ENCODE data around the gene FGFRL1.

Gene FGFRL1

DNA sequence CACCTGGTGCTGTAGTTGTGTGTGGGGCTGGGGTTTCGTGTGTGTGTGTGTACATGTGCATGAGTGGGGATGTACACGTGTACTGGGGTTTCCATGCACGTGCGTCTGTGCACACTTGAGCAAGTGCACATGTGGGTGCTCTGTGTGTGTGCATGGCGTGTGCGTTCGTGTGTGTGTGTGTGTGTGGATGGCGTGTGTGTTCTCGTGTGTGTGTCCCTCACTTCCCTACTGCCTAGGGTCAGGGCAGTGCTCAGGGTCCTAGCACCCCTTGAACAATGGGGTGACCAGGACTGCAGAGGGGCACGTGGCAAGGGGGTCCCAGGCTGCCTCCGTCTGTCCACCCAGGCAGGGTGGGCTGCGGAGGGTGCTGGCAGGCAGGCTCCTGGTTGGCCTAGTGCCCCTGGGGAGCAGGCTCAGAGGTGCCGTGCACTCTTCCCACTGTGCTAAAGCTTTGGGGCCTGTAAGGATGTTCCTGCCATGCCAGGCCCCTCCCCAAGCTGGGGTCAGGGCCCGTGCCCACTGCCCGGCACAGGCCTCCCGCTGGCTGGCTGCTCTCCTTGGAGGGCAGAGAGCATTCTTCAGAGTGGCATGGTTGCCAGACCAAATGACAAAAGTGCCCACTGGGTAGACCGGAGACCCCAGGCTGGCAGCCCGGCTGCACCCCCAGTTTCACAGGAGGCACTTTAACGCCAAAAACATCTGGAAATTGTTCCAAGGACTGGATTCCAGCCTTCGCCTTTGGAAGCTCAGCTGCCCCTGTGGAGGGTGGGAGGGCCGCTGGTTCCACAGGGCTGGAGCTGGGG is 29.1 kb downstream of the FGFRL1 start:
- DNase-seq (ENCODE audit: low read depth): no peak
- TF ChIP-seq, protein P1, sequence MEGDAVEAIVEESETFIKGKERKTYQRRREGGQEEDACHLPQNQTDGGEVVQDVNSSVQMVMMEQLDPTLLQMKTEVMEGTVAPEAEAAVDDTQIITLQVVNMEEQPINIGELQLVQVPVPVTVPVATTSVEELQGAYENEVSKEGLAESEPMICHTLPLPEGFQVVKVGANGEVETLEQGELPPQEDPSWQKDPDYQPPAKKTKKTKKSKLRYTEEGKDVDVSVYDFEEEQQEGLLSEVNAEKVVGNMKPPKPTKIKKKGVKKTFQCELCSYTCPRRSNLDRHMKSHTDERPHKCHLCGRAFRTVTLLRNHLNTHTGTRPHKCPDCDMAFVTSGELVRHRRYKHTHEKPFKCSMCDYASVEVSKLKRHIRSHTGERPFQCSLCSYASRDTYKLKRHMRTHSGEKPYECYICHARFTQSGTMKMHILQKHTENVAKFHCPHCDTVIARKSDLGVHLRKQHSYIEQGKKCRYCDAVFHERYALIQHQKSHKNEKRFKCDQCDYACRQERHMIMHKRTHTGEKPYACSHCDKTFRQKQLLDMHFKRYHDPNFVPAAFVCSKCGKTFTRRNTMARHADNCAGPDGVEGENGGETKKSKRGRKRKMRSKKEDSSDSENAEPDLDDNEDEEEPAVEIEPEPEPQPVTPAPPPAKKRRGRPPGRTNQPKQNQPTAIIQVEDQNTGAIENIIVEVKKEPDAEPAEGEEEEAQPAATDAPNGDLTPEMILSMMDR (conservative IDR thresholded peaks at IDR 0.05; ENCODE audit: low read depth, low read length): no peak
- H3K4me3 ChIP-seq (ENCODE audit: low read length): no peak overlapping the region

DNA sequence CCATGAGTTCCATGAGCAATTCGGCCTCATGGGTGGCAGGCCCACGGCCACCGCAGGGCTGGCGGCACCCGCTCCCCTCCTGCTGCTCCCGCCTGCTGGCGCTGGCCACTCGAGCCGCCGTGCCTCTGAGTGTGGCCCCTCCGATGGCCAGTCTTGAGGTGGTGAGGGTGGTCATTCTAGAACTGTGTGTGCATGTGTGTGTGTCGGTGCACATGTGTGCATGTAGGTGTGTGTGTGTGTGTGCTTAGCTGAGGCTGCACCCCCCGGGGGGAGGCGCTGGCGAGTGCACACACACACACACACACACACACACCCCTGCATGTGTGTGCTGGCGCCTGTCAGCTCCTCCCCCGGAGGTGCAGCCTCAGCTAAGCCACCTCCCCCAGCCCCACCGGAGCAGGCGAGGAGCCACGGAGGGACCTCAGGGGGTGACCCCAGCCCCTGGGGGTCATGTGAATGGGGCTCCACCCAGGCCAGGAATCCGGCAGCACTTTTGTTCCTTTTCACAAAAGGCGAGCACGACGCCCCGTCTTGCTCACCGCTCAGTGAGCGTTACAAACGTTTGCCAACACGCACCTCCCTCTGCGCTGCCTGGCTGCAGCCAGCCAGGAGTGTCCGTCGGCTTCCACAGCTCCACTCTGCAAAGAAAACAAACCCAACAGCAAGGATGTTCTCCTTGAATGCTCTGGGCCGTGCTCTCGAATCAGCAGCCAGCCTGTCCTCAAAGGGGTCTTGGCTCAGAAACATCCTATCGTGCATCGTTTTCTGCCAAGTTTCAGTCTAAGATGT is 29.9 kb downstream of the FGFRL1 start:
- DNase-seq (ENCODE audit: low read depth): no peak
- TF ChIP-seq, protein P1 (conservative IDR thresholded peaks at IDR 0.05; ENCODE audit: low read depth, low read length): no peak
- H3K4me3 ChIP-seq (ENCODE audit: low read length): no peak overlapping the region

DNA sequence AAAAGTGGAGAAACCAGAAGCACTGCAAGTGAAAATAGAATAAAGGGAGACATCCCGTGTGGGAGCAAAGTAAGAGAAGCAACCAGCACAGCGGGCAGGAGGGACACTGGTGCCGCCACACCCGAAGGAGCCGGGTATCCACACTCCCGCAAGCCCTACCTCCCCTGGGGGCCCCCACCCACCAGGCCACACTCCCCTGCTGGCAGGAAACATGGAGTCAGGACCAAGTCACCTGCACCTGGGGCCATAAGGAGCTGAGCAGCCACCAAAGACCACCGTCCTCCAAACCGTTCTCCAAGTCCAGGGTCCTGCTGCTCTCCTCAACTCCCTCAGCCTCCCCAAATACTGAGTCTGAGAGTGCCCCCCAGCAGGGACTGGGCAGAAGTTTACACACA is 30.5 kb downstream of the FGFRL1 start:
- no peak overlapping the region for H3K4me3 ChIP-seq (ENCODE audit: low read length)
- no peak for DNase-seq (ENCODE audit: low read depth)

DNA sequence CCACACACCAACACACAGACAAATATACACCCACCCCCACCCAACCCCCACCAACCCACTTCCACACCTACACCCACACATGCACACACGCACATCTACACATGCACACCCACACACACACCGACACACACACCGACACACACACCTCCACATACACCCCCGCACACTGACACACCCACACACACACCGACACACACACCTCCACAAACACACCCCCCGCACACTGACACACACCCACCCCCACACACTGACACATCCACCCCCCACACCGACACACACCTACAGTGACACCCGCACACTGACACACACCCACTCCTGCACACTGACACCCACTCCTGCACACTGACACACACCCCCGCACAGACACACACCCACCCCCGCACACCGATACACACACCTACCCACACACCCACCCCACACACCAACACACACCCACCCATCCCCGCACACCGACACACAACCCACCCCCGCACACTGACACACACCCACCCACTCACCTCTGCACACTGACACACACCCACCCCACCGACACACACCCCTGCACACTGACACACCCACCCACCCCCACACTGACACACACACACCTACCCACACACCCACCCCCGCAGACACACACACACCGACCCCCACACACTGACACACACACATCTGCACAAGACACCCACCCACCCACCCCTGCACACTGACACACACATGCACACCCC is 31.1 kb downstream of the FGFRL1 start:
- no peak overlapping the region for H3K4me3 ChIP-seq (ENCODE audit: low read length)
- TF ChIP-seq, protein P1 (conservative IDR thresholded peaks at IDR 0.05; ENCODE audit: low read depth, low read length): no peak
- no peak for DNase-seq (ENCODE audit: low read depth)

More for the DNA sequence above, 30.5 kb downstream of the FGFRL1 start:
- TF ChIP-seq, protein P1 (conservative IDR thresholded peaks at IDR 0.05; ENCODE audit: low read depth, low read length): no peak

DNA sequence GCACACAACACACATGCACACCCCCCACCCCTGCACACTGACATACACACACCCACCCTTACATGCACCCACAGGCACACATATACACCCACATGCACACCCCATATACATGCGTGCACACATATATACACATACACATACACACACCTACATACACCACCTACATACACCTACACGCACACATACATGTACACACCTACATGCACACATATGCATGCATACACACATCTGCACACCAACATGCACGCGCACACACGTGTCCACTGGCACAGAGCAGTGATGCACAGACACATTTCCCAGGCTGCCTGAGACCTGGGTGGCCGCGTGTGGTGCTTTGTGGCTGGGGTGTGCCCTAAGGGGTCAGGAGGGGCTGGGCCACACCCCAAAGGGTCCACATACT is 31.7 kb downstream of the FGFRL1 start:
- H3K4me3 ChIP-seq (ENCODE audit: low read length): no peak overlapping the region
- no peak for DNase-seq (ENCODE audit: low read depth)
- TF ChIP-seq, protein P1 (conservative IDR thresholded peaks at IDR 0.05; ENCODE audit: low read depth, low read length): no peak

DNA sequence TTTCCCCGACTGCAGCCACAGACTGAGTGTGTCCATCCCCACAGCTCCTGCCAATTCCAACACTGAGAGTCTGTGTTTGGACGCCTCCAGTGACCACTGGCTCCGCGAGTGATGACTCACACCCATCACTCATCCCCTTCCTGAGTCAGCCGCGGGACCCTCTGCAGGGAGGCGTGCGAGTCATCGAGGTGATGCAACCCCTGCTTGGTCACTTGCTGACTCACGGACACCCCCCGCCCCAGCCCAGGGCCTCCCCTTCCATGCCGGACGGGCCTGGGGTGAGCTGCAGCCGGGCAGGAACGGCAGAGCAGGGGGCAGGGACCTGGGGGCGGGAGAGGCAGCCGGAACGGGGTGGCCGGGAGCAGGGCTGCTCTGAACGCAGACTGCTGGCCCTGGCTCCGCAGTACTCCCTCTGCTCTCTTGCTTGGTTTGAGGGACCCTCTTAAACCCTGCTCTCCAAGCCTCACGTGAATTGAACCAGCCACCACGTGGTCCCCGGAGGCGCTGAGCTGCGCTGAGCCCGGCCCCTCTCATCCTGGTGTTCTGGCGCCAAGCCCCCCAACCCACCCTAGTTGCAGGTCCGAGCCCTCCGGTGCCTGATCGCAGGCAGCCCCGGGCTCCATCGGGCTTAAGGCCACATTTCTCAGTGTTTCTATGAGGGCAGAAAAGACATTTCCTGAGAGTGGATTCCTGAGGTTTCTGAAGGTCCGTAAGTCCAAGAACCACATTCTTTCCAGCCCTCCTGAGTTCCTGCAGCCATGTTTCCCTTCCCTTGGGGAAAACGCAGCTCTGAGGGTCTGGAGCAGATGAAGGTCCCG is 32.4 kb downstream of the FGFRL1 start:
- TF ChIP-seq, protein P1 (conservative IDR thresholded peaks at IDR 0.05; ENCODE audit: low read depth, low read length): no peak
- DNase-seq (ENCODE audit: low read depth): peak; percentile 96
- no peak overlapping the region for H3K4me3 ChIP-seq (ENCODE audit: low read length)

Measured in retinal pigment epithelial cell (primary cell).